ENCODE results near the gene CHAD. TPM values are rescaled to one million over a fixed set of nuclear protein-coding genes. Genes with fewer than 3 reads are reported as not detected.

CHAD gene
- total RNA-seq, result not detected

DNA sequence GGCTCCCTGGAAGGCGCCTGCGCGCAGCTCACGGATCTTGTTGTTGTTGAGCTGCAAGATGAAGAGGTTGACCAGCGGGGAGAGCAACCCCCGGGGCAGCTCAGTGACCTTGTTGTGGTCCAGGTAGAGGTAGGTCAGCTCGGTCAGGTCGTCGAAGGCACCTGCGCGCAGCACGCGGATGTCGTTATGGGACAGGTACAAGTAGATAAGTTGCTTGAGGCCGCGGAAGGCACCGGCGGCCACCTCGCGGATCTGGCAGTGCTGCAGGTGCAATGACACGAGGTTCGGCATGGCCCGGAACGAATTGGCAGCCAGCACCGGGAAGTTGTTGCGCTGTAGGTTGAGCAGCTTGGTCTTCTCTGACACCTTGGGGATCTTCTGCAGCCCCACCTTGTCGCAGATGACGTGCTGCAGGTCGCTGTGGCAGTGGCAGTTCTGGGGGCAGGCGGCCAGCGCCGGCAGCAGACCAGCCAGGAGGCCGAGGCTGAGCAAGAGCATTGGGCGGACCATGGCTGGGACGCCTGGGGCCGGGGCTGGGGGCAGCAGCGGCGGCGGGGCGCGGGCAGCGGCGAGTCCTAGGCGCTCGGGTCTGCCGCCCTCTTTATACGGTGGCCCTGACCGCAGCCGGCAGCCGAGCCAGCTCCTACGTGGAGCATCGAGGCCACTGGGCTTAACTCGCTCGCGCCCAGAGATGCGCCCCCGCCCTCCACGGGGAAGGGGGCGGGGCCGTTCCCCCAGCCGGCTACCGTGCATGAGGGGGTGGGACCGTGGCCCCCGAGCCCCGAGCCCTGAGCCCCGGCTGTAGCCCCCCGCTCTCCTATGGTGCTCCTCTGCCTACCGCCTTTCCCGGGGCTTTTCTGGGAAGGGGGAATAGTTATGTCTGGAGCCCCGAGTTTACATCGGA, at the start of gene CHAD:
CHAD (minus strand) TSS at position 577 of the 904 bp plus-strand sequence; CDS start at position 510, 67 bp downstream.
- DNase-seq (ENCODE audit: low spot score) (no peak), ATAC-seq (ENCODE audit: low FRiP score) (no peak)

DNA sequence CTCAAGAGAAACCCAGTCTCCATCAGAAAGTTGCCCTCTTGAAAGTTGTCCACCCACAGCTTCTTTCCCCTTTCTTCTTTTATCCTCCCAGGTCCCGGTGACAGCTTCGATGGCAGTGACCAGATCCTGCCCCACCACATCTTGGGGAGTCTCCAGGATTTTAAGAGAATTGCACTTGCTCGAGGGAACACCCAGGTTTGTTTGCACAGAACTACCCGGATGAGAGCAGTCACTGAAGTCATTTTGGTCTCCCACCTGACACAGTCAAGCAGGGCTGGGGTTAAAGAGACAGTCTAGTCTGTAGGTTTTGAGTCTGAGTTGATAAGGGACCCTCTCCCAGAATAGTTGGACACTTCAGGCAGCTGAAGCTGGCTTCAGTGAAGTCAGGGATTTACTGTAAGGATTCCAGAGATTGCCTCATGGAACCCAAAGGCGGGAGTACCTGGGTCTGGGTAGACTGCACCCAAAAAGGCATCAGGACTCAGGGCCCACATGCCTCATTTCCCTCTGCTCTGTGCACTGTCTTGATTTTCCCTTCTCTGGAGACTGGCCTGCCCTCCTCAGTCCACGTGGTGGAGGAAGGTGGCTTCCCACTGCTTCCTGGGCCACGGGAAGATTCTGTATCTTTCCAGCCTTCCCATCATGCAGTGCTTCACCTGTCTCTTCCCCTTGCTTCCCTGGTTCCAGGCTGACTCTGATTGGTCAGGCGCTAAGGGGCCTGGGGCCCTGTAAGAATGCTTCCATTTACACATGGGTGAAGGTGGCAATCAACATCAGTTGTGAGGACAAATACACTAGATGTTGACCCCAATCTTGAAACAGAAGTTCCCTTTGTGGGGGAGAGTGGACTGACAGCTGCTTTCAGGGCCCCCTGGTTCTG, 49.1 kb upstream of the CHAD start:
- no peak for ATAC-seq (ENCODE audit: low FRiP score)
- TF ChIP-seq CTCF (IDR thresholded peaks at IDR 0.05), result no peak
- DNase-seq (ENCODE audit: low spot score), result no peak

More for the DNA sequence above, at the start of gene CHAD:
- TF ChIP-seq CTCF (IDR thresholded peaks at IDR 0.05), result no peak

GRCh38 chr17:50517011-50517410, 48.3 kb upstream of the CHAD start:
- no peak for ATAC-seq (ENCODE audit: low FRiP score)
- DNase-seq (ENCODE audit: low spot score), result no peak
- TF ChIP-seq CTCF (IDR thresholded peaks at IDR 0.05), result no peak

GRCh38 chr17:50514936-50515702, 46.4 kb upstream of the CHAD start:
- DNase-seq (ENCODE audit: low spot score) (no peak), ATAC-seq (ENCODE audit: low FRiP score) (peak; percentile 35)
- TF ChIP-seq CTCF (IDR thresholded peaks at IDR 0.05), result no peak

DNA sequence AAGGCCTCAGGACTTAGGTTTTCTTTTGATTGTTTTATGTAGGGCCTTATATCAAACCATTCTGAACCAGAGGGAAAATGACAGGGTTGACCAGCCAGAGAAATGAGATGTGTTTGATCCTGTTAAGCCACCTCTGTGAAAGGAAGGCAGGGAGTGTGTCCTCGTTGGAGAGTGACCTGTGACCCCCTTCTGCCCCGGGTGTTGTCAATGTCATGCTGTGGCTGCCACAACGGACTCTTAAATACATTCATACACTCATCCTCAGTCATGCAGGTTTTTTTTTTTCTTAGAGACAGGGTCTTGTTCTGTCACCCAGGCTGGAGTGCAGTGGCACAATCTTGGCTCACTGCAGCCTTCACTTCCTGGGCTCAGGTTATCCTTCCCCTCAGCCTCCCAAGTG, 45.7 kb upstream of the CHAD start:
- DNase-seq (ENCODE audit: low spot score), result no peak
- TF ChIP-seq CTCF (IDR thresholded peaks at IDR 0.05), result no peak
- no peak for ATAC-seq (ENCODE audit: low FRiP score)

DNA sequence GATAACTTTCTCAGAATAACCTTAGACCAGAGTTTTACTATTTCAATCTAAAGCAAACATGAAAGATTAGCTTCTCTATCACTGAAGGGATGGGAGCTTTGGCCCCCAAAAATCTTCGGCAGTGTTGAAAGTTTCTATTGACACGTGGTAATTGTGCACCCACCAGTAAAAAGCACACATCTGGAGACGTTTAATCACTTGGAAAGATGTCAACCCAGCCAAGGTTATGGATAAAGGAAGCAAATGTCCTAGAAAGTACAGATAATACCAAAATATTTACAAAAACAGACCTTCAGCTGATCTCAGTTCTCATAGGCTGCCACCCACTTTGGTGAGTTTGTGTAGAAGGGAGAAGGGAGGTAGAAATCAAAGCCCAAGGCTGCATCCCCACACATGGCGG, 44.8 kb upstream of the CHAD start:
- no peak for ATAC-seq (ENCODE audit: low FRiP score)
- no peak for DNase-seq (ENCODE audit: low spot score)
- no peak for TF ChIP-seq CTCF (IDR thresholded peaks at IDR 0.05)
